GM23338 (cell line): ENCODE data around the gene CHTF8. TPM values are rescaled to one million over a fixed set of nuclear protein-coding genes. Genes with fewer than 3 reads are reported as not detected.

ENCODE experiments used
- ATAC-seq: fragments of 200-7000 bp; cut with Tn5 transposase; 3 replicates; pipeline ENCODE4 v1.9.1; 2020
- DNase-seq: peaks from one replicate; pipeline ENCODE4 v3.0.0-alpha.2; 2015; ENCODE audit warnings: low spot score
- H2AFZ ChIP-seq: fragments of 200-600 bp; sonication (generic); 2 replicates; pipeline ENCODE4 v1.8.0; 2016; ENCODE audit warnings: antibody characterized with exemption, mild to moderate bottlenecking, moderate library complexity
- H3F3A ChIP-seq: fragments of 200-600 bp; sonication (generic); replicated peaks from 2 replicates; pipeline ENCODE4 v1.8.0; 2017; ENCODE audit warnings: antibody characterized with exemption, mixed run types, low read depth
- H3K27ac ChIP-seq: fragments of 200-600 bp; sonication (generic); 2 replicates; pipeline ENCODE4 v1.6.1; 2016; ENCODE audit warnings: low read depth
- H3K27me3 ChIP-seq: fragments of 200-600 bp; sonication (generic); 2 replicates; pipeline ENCODE4 v1.8.0; 2016; ENCODE audit warnings: mild to moderate bottlenecking, mixed run types, moderate library complexity; ENCODE audit not compliant: insufficient read depth
- H3K36me3 ChIP-seq: fragments of 200-600 bp; sonication (generic); 2 replicates; pipeline ENCODE4 v1.8.0; 2016; ENCODE audit warnings: mild to moderate bottlenecking; ENCODE audit not compliant: insufficient read depth
- H3K4me1 ChIP-seq: fragments of 200-600 bp; sonication (generic); 2 replicates; pipeline ENCODE4 v1.8.0; 2016; ENCODE audit warnings: mild to moderate bottlenecking, moderate library complexity; ENCODE audit not compliant: insufficient read depth
- H3K4me2 ChIP-seq: fragments of 200-600 bp; sonication (generic); 2 replicates; pipeline ENCODE4 v1.7.1; 2017; ENCODE audit warnings: mixed run types
- H3K4me3 ChIP-seq: fragments of 200-600 bp; sonication (generic); 2 replicates; pipeline ENCODE4 v1.6.1; 2016; ENCODE audit warnings: mixed run types
- H3K79me2 ChIP-seq: fragments of 200-600 bp; sonication (generic); replicated peaks from 2 replicates; pipeline ENCODE4 v1.8.0; 2017; ENCODE audit warnings: mild to moderate bottlenecking; ENCODE audit not compliant: insufficient read depth
- H3K9me2 ChIP-seq: fragments of 200-600 bp; sonication (generic); 2 replicates; pipeline ENCODE4 v1.8.0; 2017; ENCODE audit not compliant: insufficient read depth
- H4K20me1 ChIP-seq: fragments of 200-600 bp; sonication (generic); replicated peaks from 2 replicates; pipeline ENCODE4 v1.8.0; 2017; ENCODE audit warnings: mild to moderate bottlenecking; ENCODE audit not compliant: insufficient read depth
- H3K27ac Mint-ChIP-seq: 2 replicates; pipeline ENCODE4 v1.8.0; 2020; ENCODE audit warnings: inconsistent platforms, mild to moderate bottlenecking, moderate library complexity, mixed read lengths
- H3K27me3 Mint-ChIP-seq: 3 replicates; pipeline ENCODE4 v1.8.0; 2022; ENCODE audit warnings: low read depth, mild to moderate bottlenecking, moderate library complexity, mixed read lengths, inconsistent platforms; ENCODE audit not compliant: insufficient read depth, poor library complexity
- H3K36me3 Mint-ChIP-seq: 3 replicates; pipeline ENCODE4 v1.8.0; 2021; ENCODE audit warnings: low read depth, mild to moderate bottlenecking, inconsistent platforms, moderate library complexity, mixed read lengths
- H3K4me1 Mint-ChIP-seq: 3 replicates; pipeline ENCODE4 v1.8.0; 2020; ENCODE audit warnings: mild to moderate bottlenecking, inconsistent platforms, mixed read lengths
- H3K4me3 Mint-ChIP-seq: 3 replicates; pipeline ENCODE4 v1.8.0; 2021; ENCODE audit warnings: moderate library complexity, mild to moderate bottlenecking, inconsistent platforms, mixed read lengths
- H3K9me3 Mint-ChIP-seq: 3 replicates; pipeline ENCODE4 v1.8.0; 2020; ENCODE audit warnings: moderate library complexity, mild to moderate bottlenecking, inconsistent platforms, mixed read lengths
- EZH2 ChIP-seq: fragments of 200-600 bp; sonication (generic); IDR thresholded peaks from one replicate; pipeline ENCODE4 v1.8.0; 2017; ENCODE audit warnings: antibody characterized with exemption, mild to moderate bottlenecking, low read depth; ENCODE audit not compliant: unreplicated experiment
- JUNB ChIP-seq: IDR thresholded peaks from one replicate; pipeline ENCODE4 v1.6.1; 2016; ENCODE audit warnings: antibody characterized with exemption; ENCODE audit not compliant: unreplicated experiment
- NANOG ChIP-seq: IDR thresholded peaks from 2 replicates; pipeline ENCODE4 v1.6.1; 2016; ENCODE audit warnings: antibody characterized with exemption, borderline replicate concordance
- POLR2AphosphoS5 ChIP-seq: IDR thresholded peaks from 2 replicates; pipeline ENCODE4 v1.6.1; 2016; ENCODE audit warnings: antibody characterized with exemption, low read depth
- STAT1 ChIP-seq: IDR thresholded peaks from one replicate; pipeline ENCODE4 v1.6.1; 2016; ENCODE audit warnings: antibody characterized with exemption; ENCODE audit not compliant: unreplicated experiment
- ZNF114 ChIP-seq: fragments of 250-450 bp; sonication (Bioruptor Pico); IDR thresholded peaks from 2 replicates; pipeline ENCODE4 v1.5.0; 2020; ENCODE audit warnings: mild to moderate bottlenecking, moderate library complexity
- ZNF331 ChIP-seq: fragments of 250-450 bp; sonication (Bioruptor Pico); IDR thresholded peaks from 2 replicates; pipeline ENCODE4 v1.5.0; 2020; ENCODE audit warnings: low read depth, mild to moderate bottlenecking, moderate library complexity
- ZNF462 ChIP-seq: fragments of 250-450 bp; sonication (Bioruptor Pico); IDR thresholded peaks from 2 replicates; pipeline ENCODE4 v1.5.0; 2020; ENCODE audit warnings: mild to moderate bottlenecking, moderate library complexity
- polyA plus RNA-seq: library from polyadenylated mRNA; unstranded; fragments of >200 nt; fragmentation: Nextera tagmentation; extraction: Ambion mirVana; gene quantifications from 2 replicates; pipeline ENCODE4 v1.2.1, GENCODE V29; 2016
- total RNA-seq: library from RNA; depleted of rRNA; stranded (reverse); fragments of >200 nt; shearing (Covaris generic); gene quantifications from 2 replicates; pipeline ENCODE4 v1.2.3, GENCODE V29; 2014
- TF ChIP-seq, protein P1 (sequence below): IDR thresholded peaks from one replicate; pipeline ENCODE4 v1.6.1; 2018; ENCODE audit warnings: antibody characterized with exemption; ENCODE audit not compliant: unreplicated experiment
- TF ChIP-seq, protein P2 (sequence below): IDR thresholded peaks from 2 replicates; pipeline ENCODE4 v1.6.1; 2016; ENCODE audit warnings: antibody characterized with exemption

Gene CHTF8
- total and polyA plus RNA-seq, 2 experiments from 2014 or later: 24.4 to 155 TPM

DNA sequence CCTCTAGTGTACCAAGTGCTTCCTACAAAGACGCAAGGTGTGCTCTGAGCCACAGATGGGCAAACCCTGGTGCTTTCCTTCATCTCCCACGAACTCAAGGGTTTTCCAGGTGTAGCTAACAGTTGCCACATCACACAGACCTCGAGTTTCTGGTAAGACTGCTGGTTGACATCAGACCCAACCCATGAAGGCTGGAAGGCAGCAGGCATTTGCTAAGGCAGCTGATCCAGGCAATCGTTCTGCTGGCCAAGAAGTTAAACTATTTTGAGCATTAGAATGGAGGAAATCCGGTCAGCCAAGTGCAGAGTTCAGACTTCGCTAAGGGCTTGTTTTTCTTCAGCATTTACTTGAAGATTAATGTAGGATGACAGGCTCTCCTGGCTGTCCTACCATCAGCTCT is 15.5 kb downstream of the CHTF8 start:
- DNase-seq: no peak
- Histone ChIP-seq H3K9me2 (no peaks in the 10 kb centered on the region), H3K27ac (peak overlapping the region; percentile 57), H3K79me2 (peaks cover 8% of the 10 kb centered on the region), H3K4me1 (peaks cover 4% of the 10 kb centered on the region; the same call in 1 of the 2 replicates), H3K4me3 (no peak overlapping the region), H4K20me1 (peaks cover 17% of the 10 kb centered on the region), H3K4me2 (no peak overlapping the region), H3F3A (peaks cover 59% of the 10 kb centered on the region), H2AFZ (no peak overlapping the region), H3K36me3 (peaks cover 59% of the 10 kb centered on the region), H3K27me3 (no peaks in the 10 kb centered on the region)
- Mint-ChIP-seq H3K27ac (no peak overlapping the region), H3K9me3 (peaks cover 3% of the 10 kb centered on the region; the same call in 1 of the 3 replicates), H3K27me3 (peaks cover 7% of the 10 kb centered on the region), H3K4me1 (peaks cover 12% of the 10 kb centered on the region), H3K4me3 (no peak overlapping the region), H3K36me3 (peaks cover 97% of the 10 kb centered on the region)
- ATAC-seq: no peak
- no peak for TF ChIP-seq STAT1
- no peak for TF ChIP-seq ZNF331 (CRISPR knock-in tag)

DNA sequence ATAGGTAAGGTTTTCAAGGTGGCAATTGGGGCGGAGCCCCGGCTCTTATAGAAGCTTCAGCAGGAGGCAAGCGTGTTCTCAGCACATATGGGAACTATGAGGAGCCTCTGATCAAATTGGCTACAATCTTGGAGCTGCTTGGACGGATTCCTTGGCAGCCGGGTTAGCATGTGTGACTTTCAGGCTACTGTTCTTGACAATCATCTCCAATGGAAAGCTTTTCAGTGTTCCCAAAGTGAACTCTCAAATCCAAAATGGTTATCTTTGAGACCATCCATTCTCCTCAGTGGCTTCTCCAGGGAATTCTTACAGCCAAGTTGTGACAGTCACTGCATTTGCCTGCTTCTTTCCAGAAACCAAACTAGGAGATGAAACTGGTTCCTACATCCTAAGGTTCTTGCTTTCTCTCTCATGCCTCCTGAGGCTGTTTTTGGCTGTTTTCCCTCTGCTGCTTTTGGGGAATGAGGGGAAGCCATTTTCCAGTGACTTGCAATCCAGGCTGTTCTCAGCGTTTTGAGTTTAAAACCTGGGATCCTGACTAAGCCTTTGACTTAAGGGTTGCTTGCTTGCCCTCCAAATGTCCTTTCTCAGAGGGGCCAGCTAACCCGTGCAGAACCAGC is 16.0 kb downstream of the CHTF8 start:
- no peak overlapping the region for H2AFZ ChIP-seq
- H3F3A ChIP-seq: peaks cover 64% of the 10 kb centered on the region
- no peaks in the 10 kb centered on the region for H3K27me3 ChIP-seq
- Mint-ChIP-seq H3K4me1 (peaks cover 16% of the 10 kb centered on the region), H3K36me3 (peaks cover 100% of the 10 kb centered on the region), H3K27ac (no peak overlapping the region), H3K4me3 (no peak overlapping the region), H3K27me3 (peaks cover 10% of the 10 kb centered on the region), H3K9me3 (peaks cover 3% of the 10 kb centered on the region; the same call in 1 of the 3 replicates)
- H4K20me1 ChIP-seq: peaks cover 17% of the 10 kb centered on the region
- DNase-seq (no peak), ATAC-seq (no peak)
- H3K79me2 ChIP-seq: peaks cover 8% of the 10 kb centered on the region
- H3K4me2 ChIP-seq: no peak overlapping the region
- no peaks in the 10 kb centered on the region for H3K9me2 ChIP-seq
- H3K27ac ChIP-seq: peak overlapping the region; percentile 74
- no peak overlapping the region for H3K4me3 ChIP-seq
- peaks cover 4% of the 10 kb centered on the region; the same call in 1 of the 2 replicates for H3K4me1 ChIP-seq
- peaks cover 64% of the 10 kb centered on the region for H3K36me3 ChIP-seq
- TF ChIP-seq NANOG: no peak
- no peak for TF ChIP-seq ZNF114
- TF ChIP-seq EZH2: no peak
- TF ChIP-seq, protein P1, sequence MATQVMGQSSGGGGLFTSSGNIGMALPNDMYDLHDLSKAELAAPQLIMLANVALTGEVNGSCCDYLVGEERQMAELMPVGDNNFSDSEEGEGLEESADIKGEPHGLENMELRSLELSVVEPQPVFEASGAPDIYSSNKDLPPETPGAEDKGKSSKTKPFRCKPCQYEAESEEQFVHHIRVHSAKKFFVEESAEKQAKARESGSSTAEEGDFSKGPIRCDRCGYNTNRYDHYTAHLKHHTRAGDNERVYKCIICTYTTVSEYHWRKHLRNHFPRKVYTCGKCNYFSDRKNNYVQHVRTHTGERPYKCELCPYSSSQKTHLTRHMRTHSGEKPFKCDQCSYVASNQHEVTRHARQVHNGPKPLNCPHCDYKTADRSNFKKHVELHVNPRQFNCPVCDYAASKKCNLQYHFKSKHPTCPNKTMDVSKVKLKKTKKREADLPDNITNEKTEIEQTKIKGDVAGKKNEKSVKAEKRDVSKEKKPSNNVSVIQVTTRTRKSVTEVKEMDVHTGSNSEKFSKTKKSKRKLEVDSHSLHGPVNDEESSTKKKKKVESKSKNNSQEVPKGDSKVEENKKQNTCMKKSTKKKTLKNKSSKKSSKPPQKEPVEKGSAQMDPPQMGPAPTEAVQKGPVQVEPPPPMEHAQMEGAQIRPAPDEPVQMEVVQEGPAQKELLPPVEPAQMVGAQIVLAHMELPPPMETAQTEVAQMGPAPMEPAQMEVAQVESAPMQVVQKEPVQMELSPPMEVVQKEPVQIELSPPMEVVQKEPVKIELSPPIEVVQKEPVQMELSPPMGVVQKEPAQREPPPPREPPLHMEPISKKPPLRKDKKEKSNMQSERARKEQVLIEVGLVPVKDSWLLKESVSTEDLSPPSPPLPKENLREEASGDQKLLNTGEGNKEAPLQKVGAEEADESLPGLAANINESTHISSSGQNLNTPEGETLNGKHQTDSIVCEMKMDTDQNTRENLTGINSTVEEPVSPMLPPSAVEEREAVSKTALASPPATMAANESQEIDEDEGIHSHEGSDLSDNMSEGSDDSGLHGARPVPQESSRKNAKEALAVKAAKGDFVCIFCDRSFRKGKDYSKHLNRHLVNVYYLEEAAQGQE: no peak
- no peak for TF ChIP-seq STAT1
- TF ChIP-seq, protein P2, sequence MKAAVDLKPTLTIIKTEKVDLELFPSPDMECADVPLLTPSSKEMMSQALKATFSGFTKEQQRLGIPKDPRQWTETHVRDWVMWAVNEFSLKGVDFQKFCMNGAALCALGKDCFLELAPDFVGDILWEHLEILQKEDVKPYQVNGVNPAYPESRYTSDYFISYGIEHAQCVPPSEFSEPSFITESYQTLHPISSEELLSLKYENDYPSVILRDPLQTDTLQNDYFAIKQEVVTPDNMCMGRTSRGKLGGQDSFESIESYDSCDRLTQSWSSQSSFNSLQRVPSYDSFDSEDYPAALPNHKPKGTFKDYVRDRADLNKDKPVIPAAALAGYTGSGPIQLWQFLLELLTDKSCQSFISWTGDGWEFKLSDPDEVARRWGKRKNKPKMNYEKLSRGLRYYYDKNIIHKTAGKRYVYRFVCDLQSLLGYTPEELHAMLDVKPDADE: no peak
- TF ChIP-seq POLR2AphosphoS5: no peak
- no peak for TF ChIP-seq ZNF462 (CRISPR knock-in tag)
- TF ChIP-seq ZNF331 (CRISPR knock-in tag): no peak
- no peak for TF ChIP-seq JUNB
